Activated CD8-positive, alpha-beta T cell treated with anti-CD3 and anti-CD28 coated beads, Interleukin-2, amount 10 ng/mL, durations not matched to agents 7 days and 5 days (primary cell): ENCODE results near the gene FSCN2. TPM values are rescaled to one million over a fixed set of nuclear protein-coding genes. Genes with fewer than 3 reads are reported as not detected.

Experiments used
- ATAC-seq: fragments of 150-1000 bp; cut with Tn5 transposase; one replicate; pipeline ENCODE4 v1.10.0; 2021; ENCODE audit warnings: moderate library complexity
- CTCF ChIA-PET: fragments of 350-600 bp; sonication (Branson Sonifier 250); formaldehyde crosslinking; loops from one replicate; lab custom pipeline; 2021; ENCODE audit warnings: antibody characterized with exemption; lab: Charles Lee
- POLR2A ChIA-PET: fragments of 350-600 bp; sonication (Branson Sonifier 250); formaldehyde crosslinking; loops from one replicate; lab custom pipeline; 2021; ENCODE audit warnings: antibody characterized with exemption; lab: Charles Lee
- DNase-seq: peaks from one replicate; pipeline ENCODE4 v3.0.0-alpha.2; 2020
- H3K27ac Mint-ChIP-seq: one replicate; pipeline ENCODE4 v1.8.0; 2021; ENCODE audit warnings: mild to moderate bottlenecking, mixed read lengths
- H3K27me3 Mint-ChIP-seq: one replicate; pipeline ENCODE4 v1.8.0; 2021; ENCODE audit warnings: low read depth, mixed read lengths
- H3K36me3 Mint-ChIP-seq: one replicate; pipeline ENCODE4 v1.8.0; 2021; ENCODE audit warnings: low read depth, mixed read lengths
- H3K4me1 Mint-ChIP-seq: one replicate; pipeline ENCODE4 v1.8.0; 2021; ENCODE audit warnings: low read depth, mixed read lengths
- H3K4me3 Mint-ChIP-seq: one replicate; pipeline ENCODE4 v1.8.0; 2021; ENCODE audit warnings: mild to moderate bottlenecking, mixed read lengths
- H3K9me3 Mint-ChIP-seq: one replicate; pipeline ENCODE4 v1.8.0; 2022; ENCODE audit warnings: mixed read lengths; ENCODE audit not compliant: insufficient read depth
- total RNA-seq, 2 experiments: library from RNA; stranded (reverse); gene quantifications; one replicate each; pipeline ENCODE4 v1.2.3, GENCODE V29; 2021

Gene FSCN2
- total RNA-seq, 2 experiments from 2014 or later = 0.52 to 0.74 TPM

GRCh38 chr17:81484195-81484979 lies 43.8 kb upstream of the FSCN2 start:
- H3K4me3 Mint-ChIP-seq = no peak overlapping the region
- DNase-seq (peak; percentile 90), ATAC-seq (peak; percentile 76)
- H3K4me1 Mint-ChIP-seq = peaks cover 27% of the 10 kb centered on the region
- ChIA-PET POLR2A (interaction anchor here (0.8 to 1.8 kb wide), 8 partner anchors 23 to 246 kb away, joined by 3 to 9 read pairs (median 4); partner anchors contain the start of genes ACTG1, NDUFAF8 and TEPSIN), CTCF (interaction anchor here (0.6 to 1.7 kb wide), 44 partner anchors 9 to 343 kb away, joined by 3 to 26 read pairs (median 4); partner anchors contain the start of genes ACTG1, BAHCC1, CEP131 and FAAP100)
- no peak overlapping the region for H3K27ac Mint-ChIP-seq
- H3K36me3 Mint-ChIP-seq = no peaks in the 10 kb centered on the region
- H3K9me3 Mint-ChIP-seq = no peaks in the 10 kb centered on the region
- H3K27me3 Mint-ChIP-seq = peaks cover 32% of the 10 kb centered on the region

GRCh38 chr17:81486199-81486810 lies 41.9 kb upstream of the FSCN2 start:
- no peak for DNase-seq
- Mint-ChIP-seq H3K27ac (no peak overlapping the region), H3K4me3 (no peak overlapping the region), H3K4me1 (peaks cover 31% of the 10 kb centered on the region), H3K36me3 (no peaks in the 10 kb centered on the region), H3K9me3 (no peaks in the 10 kb centered on the region), H3K27me3 (peaks cover 26% of the 10 kb centered on the region)
- no peak for ATAC-seq
- CTCF ChIA-PET = no interaction called here
- POLR2A ChIA-PET = interaction anchor here (1.4 to 3.7 kb wide), 2 partner anchors 19 to 22 kb away, joined by 3 to 18 read pairs; no protein-coding TSS in a partner anchor

- peak overlapping the region; percentile 63 for H3K27ac Mint-ChIP-seq
- no peak for ATAC-seq
- ChIA-PET POLR2A (interaction anchor here (1.4 to 3.7 kb wide), 3 partner anchors 19 to 26 kb away, joined by 3 to 18 read pairs (median 4); no protein-coding TSS in a partner anchor), CTCF (no interaction called here)
- no peak for DNase-seq
- H3K9me3 Mint-ChIP-seq = no peaks in the 10 kb centered on the region
- H3K36me3 Mint-ChIP-seq = no peaks in the 10 kb centered on the region
- peak overlapping the region; percentile 62 for H3K4me3 Mint-ChIP-seq
- peaks cover 27% of the 10 kb centered on the region for H3K4me1 Mint-ChIP-seq
- peaks cover 21% of the 10 kb centered on the region for H3K27me3 Mint-ChIP-seq
Observed at GRCh38 chr17:81487089-81487486, 41.1 kb upstream of the FSCN2 start.

GRCh38 chr17:81487487-81488275 lies 40.5 kb upstream of the FSCN2 start:
- ATAC-seq (peak; percentile 88), DNase-seq (peak; percentile 82)
- POLR2A ChIA-PET = interaction anchor here (0.5 to 3.7 kb wide), 4 partner anchors 21 to 192 kb away, joined by 3 to 18 read pairs (median 8); partner anchors contain the start of genes ACTG1 and SLC38A10
- no peaks in the 10 kb centered on the region for H3K9me3 Mint-ChIP-seq
- no peaks in the 10 kb centered on the region for H3K36me3 Mint-ChIP-seq
- H3K4me3 Mint-ChIP-seq = peak overlapping the region; percentile 62
- H3K27me3 Mint-ChIP-seq = peaks cover 15% of the 10 kb centered on the region
- CTCF ChIA-PET = interaction anchor here (1.5 kb wide), 1 partner anchor 235 kb away, joined by 5 read pairs; no protein-coding TSS in a partner anchor
- peak overlapping the region; percentile 63 for H3K27ac Mint-ChIP-seq
- peaks cover 29% of the 10 kb centered on the region for H3K4me1 Mint-ChIP-seq

GRCh38 chr17:81488276-81488860 lies 39.8 kb upstream of the FSCN2 start:
- Mint-ChIP-seq H3K4me3 (peak overlapping the region; percentile 52), H3K36me3 (no peaks in the 10 kb centered on the region), H3K4me1 (peaks cover 24% of the 10 kb centered on the region), H3K27me3 (peaks cover 10% of the 10 kb centered on the region), H3K27ac (no peak overlapping the region), H3K9me3 (no peaks in the 10 kb centered on the region)
- DNase-seq (no peak), ATAC-seq (peak; percentile 8)
- ChIA-PET CTCF (interaction anchor here (1.5 kb wide), 1 partner anchor 235 kb away, joined by 5 read pairs; no protein-coding TSS in a partner anchor), POLR2A (interaction anchor here (0.5 to 3.7 kb wide), 4 partner anchors 20 to 193 kb away, joined by 3 to 18 read pairs (median 8); partner anchors contain the start of genes ACTG1 and SLC38A10)

GRCh38 chr17:81489012-81489997 lies 38.9 kb upstream of the FSCN2 start:
- no peaks in the 10 kb centered on the region for H3K36me3 Mint-ChIP-seq
- peak overlapping the region; percentile 8 for H3K27ac Mint-ChIP-seq
- peak overlapping the region; percentile 52 for H3K4me3 Mint-ChIP-seq
- ChIA-PET CTCF (interaction anchor here (1.0 to 1.5 kb wide), 2 partner anchors 236 kb away, joined by 3 to 5 read pairs; no protein-coding TSS in a partner anchor), POLR2A (interaction anchor here (0.6 to 3.7 kb wide), 3 partner anchors 19 to 183 kb away, joined by 3 to 18 read pairs (median 13); partner anchors contain the start of gene ACTG1)
- H3K27me3 Mint-ChIP-seq = peaks cover 8% of the 10 kb centered on the region
- ATAC-seq (no peak), DNase-seq (no peak)
- H3K9me3 Mint-ChIP-seq = no peaks in the 10 kb centered on the region
- H3K4me1 Mint-ChIP-seq = peaks cover 22% of the 10 kb centered on the region

- ChIA-PET CTCF (interaction anchor here (1.0 kb wide), 1 partner anchor 237 kb away, joined by 3 read pairs; no protein-coding TSS in a partner anchor), POLR2A (interaction anchor here (0.6 to 3.7 kb wide), 4 partner anchors 18 to 184 kb away, joined by 3 to 18 read pairs (median 8); partner anchors contain the start of gene ACTG1)
- peaks cover 12% of the 10 kb centered on the region for H3K27me3 Mint-ChIP-seq
- no peak for DNase-seq
- no peak overlapping the region for H3K27ac Mint-ChIP-seq
- peak overlapping the region; percentile 46 for H3K4me3 Mint-ChIP-seq
- H3K9me3 Mint-ChIP-seq = no peaks in the 10 kb centered on the region
- H3K36me3 Mint-ChIP-seq = no peaks in the 10 kb centered on the region
- ATAC-seq = no peak
- peaks cover 28% of the 10 kb centered on the region for H3K4me1 Mint-ChIP-seq
Observed at GRCh38 chr17:81489998-81490992, 37.9 kb upstream of the FSCN2 start.

- H3K9me3 Mint-ChIP-seq = no peaks in the 10 kb centered on the region
- CTCF ChIA-PET = no interaction called here
- no peak overlapping the region for H3K4me3 Mint-ChIP-seq
- no peaks in the 10 kb centered on the region for H3K36me3 Mint-ChIP-seq
- no peak for DNase-seq
- peaks cover 24% of the 10 kb centered on the region for H3K4me1 Mint-ChIP-seq
- peaks cover 12% of the 10 kb centered on the region for H3K27me3 Mint-ChIP-seq
- no peak overlapping the region for H3K27ac Mint-ChIP-seq
- POLR2A ChIA-PET = no interaction called here
- no peak for ATAC-seq
Observed at GRCh38 chr17:81491181-81491581, 37.0 kb upstream of the FSCN2 start.

GRCh38 chr17:81491761-81492160 lies 36.4 kb upstream of the FSCN2 start:
- no peak overlapping the region for H3K27ac Mint-ChIP-seq
- ATAC-seq (no peak), DNase-seq (no peak)
- ChIA-PET POLR2A (interaction anchor here (0.6 to 1.1 kb wide), 2 partner anchors 13 to 17 kb away, joined by 4 to 7 read pairs; no protein-coding TSS in a partner anchor), CTCF (no interaction called here)
- peaks cover 21% of the 10 kb centered on the region for H3K4me1 Mint-ChIP-seq
- no peak overlapping the region for H3K4me3 Mint-ChIP-seq
- H3K27me3 Mint-ChIP-seq = peaks cover 12% of the 10 kb centered on the region
- no peaks in the 10 kb centered on the region for H3K36me3 Mint-ChIP-seq
- H3K9me3 Mint-ChIP-seq = no peaks in the 10 kb centered on the region
